ENCODE results near the gene MYO1B. TPM values are rescaled to one million over a fixed set of nuclear protein-coding genes. Genes with fewer than 3 reads are reported as not detected.

MYO1B gene
- total RNA-seq, 1 donor from 2014 or later: 16.2 TPM

DNA sequence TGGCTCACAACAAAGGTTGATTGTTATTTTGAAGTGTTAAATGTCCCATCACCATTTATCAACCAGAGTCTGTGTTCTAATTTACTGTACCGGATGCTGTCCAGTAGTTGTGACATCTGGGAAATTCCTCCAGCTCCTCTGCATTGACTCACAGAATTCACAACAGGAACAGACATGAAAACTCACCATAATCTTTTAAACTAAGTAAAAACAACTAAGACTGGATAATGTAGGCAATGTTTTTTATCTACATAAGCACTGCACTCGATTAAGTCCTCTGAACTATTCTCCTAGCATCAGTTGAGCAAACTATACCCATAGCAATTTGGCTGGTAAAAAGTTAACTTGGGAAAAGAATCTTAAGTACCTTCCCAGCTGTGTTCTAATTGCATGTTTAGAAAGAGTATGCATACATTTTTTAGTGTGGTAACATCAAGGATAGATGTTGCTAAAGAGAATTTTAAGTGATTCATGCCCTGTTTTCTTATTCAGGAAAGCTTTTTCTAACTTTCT, 42.9 kb upstream of the MYO1B start:
- peak overlapping the region; percentile 60 for H3K27ac ChIP-seq (replicated peaks)
- no peaks in the 10 kb centered on the region for H3K27me3 ChIP-seq (ENCODE audit: low read depth)
- H3K36me3 ChIP-seq: no peaks in the 10 kb centered on the region
- peaks cover 8% of the 10 kb centered on the region for H3K9me3 ChIP-seq (replicated peaks)
- H3K4me1 ChIP-seq: peaks cover 12% of the 10 kb centered on the region
- H3K4me3 ChIP-seq: no peak overlapping the region
- no peak for DNase-seq
- TF ChIP-seq, protein P1, sequence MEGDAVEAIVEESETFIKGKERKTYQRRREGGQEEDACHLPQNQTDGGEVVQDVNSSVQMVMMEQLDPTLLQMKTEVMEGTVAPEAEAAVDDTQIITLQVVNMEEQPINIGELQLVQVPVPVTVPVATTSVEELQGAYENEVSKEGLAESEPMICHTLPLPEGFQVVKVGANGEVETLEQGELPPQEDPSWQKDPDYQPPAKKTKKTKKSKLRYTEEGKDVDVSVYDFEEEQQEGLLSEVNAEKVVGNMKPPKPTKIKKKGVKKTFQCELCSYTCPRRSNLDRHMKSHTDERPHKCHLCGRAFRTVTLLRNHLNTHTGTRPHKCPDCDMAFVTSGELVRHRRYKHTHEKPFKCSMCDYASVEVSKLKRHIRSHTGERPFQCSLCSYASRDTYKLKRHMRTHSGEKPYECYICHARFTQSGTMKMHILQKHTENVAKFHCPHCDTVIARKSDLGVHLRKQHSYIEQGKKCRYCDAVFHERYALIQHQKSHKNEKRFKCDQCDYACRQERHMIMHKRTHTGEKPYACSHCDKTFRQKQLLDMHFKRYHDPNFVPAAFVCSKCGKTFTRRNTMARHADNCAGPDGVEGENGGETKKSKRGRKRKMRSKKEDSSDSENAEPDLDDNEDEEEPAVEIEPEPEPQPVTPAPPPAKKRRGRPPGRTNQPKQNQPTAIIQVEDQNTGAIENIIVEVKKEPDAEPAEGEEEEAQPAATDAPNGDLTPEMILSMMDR (IDR thresholded peaks at IDR 0.05; ENCODE audit: borderline replicate concordance): no peak
- intact Hi-C loops (cut with micrococcal nuclease): no loop called here

DNA sequence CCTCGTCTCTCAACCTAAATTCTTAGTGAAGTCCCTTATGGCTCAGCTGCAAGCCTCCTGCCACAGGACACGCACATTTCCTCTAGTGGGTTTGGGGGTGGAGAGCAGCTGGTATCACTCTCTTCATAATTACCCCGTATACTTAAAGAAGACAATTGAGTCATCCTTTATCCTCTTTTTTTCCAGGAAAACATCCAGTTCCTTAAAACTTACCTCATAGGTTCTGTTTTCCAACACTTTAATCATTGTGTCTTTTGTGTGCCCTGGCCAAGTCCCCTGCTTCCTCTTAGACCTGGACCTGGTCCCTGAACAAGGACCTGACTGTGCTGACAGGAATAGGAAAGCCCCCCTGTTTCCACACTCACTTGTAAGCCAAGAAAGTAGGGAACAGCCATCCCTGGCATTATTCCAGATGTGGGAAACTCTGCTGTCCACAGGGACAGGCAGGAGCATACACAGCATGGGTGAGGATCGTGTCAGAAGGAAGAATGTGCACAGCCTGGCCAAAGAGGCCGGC, 42.3 kb upstream of the MYO1B start:
- intact Hi-C loops (cut with micrococcal nuclease): no loop called here

DNA sequence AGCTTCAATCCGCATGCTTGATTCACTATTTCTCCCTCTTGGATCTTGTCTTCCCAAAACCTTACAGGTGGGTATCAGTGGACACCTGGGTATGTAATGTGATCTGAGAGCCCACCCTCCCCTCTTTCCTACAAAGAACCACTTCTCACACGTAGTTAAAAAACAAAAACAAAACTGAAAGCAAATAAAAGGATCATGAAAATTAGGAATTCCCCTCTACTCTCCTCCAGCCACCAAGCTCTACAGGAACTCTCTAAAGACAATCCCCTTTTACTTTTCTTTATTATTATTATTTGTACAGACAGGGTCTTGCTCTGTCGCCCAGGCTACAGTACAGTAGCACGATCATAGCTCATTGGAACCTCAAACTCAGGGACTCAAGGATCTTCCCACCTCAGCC, 40.8 kb upstream of the MYO1B start:
- peaks cover 12% of the 10 kb centered on the region for H3K4me1 ChIP-seq
- no peak overlapping the region for H3K4me3 ChIP-seq
- intact Hi-C loops (cut with micrococcal nuclease): no loop called here
- H3K36me3 ChIP-seq: no peaks in the 10 kb centered on the region
- H3K27me3 ChIP-seq (ENCODE audit: low read depth): no peaks in the 10 kb centered on the region
- TF ChIP-seq, protein P1 (IDR thresholded peaks at IDR 0.05; ENCODE audit: borderline replicate concordance): no peak
- H3K9me3 ChIP-seq (replicated peaks): peaks cover 8% of the 10 kb centered on the region
- no peak for DNase-seq
- no peak overlapping the region for H3K27ac ChIP-seq (replicated peaks)

More for the DNA sequence above, 42.3 kb upstream of the MYO1B start:
- peaks cover 12% of the 10 kb centered on the region for H3K4me1 ChIP-seq
- H3K27me3 ChIP-seq (ENCODE audit: low read depth): no peaks in the 10 kb centered on the region
- H3K36me3 ChIP-seq: no peaks in the 10 kb centered on the region
- no peak overlapping the region for H3K4me3 ChIP-seq
- DNase-seq: peak; percentile 23
- H3K27ac ChIP-seq (replicated peaks): peak overlapping the region; percentile 60
- TF ChIP-seq, protein P1 (IDR thresholded peaks at IDR 0.05; ENCODE audit: borderline replicate concordance): no peak
- peaks cover 8% of the 10 kb centered on the region for H3K9me3 ChIP-seq (replicated peaks)

DNA sequence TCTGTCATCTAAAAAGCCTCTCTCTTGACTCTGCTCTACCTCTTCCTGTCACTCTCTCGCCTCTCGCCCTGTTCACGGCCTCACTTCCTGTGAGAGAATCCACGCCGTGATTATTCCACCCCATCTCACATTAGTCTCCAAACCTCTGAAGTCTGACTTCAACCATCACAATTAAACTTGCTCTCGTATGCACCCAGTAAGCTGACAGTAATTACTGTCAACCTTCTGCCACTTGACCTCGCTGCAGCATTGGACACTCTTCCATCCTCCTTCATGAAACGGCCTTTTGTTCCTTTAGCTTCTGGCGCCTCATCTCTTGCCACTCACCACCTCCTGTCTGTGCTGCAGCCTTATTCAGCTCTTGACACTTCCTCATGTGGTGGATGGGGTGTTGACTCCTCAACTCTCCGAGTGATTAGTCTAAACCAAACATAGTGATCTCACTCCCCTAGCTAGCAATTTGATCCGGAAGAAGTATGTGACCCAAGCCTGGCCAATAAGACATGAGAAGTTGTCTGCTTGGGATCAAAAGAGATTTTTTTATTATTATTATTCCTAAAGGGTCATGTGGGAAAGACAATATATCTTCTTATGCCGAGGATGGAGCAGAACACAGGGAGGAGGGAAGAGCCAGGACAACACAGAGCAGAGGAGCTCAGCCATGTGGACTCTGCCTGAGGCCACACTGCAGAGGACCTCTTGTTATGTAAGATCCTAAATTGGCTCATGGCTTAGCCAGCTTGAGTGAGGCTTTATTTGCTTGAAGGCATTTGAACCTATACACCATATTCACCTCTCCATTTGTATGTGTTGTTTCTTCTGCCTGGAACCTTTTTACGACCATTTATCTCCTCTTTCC, 38.4 kb upstream of the MYO1B start:
- TF ChIP-seq, protein P1 (IDR thresholded peaks at IDR 0.05; ENCODE audit: borderline replicate concordance): no peak
- Histone ChIP-seq H3K27ac (replicated peaks) (no peak overlapping the region), H3K27me3 (ENCODE audit: low read depth) (no peaks in the 10 kb centered on the region), H3K36me3 (no peaks in the 10 kb centered on the region), H3K4me1 (peaks cover 12% of the 10 kb centered on the region), H3K4me3 (no peak overlapping the region), H3K9me3 (replicated peaks) (peaks cover 31% of the 10 kb centered on the region)
- no peak for DNase-seq
- intact Hi-C loops (cut with micrococcal nuclease): no loop called here

DNA sequence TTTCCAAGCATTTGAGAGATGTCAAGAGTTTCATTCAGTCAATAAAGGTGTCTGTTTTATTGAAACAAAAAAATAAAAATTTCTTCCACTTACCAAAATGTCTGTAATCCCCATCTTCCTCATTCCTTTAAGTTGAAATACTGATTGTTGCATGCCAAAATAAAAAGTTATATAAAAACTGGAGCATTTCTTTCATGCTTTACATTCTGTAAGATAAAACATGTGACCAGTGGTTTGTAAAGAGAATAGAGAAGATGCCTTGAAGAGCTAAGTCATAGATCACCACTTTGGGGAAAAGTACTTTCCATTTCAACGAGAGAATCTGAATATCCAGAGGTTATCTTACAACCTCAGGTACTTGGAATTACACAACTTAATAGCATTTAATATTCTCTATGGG, 35.9 kb upstream of the MYO1B start:
- intact Hi-C loops (cut with micrococcal nuclease): no loop called here
- TF ChIP-seq, protein P1 (IDR thresholded peaks at IDR 0.05; ENCODE audit: borderline replicate concordance): no peak

More for the DNA sequence above, 35.9 kb upstream of the MYO1B start:
- H3K4me3 ChIP-seq: no peak overlapping the region
- no peaks in the 10 kb centered on the region for H3K4me1 ChIP-seq
- no peaks in the 10 kb centered on the region for H3K36me3 ChIP-seq
- no peak overlapping the region for H3K27ac ChIP-seq (replicated peaks)
- no peak for DNase-seq
- H3K9me3 ChIP-seq (replicated peaks): peaks cover 33% of the 10 kb centered on the region
- H3K27me3 ChIP-seq (ENCODE audit: low read depth): no peaks in the 10 kb centered on the region
